Measurements from ENCODE around the gene NEURL3.

NEURL3 gene

GRCh38 chr2:96551605-96552314 is 46.6 kb upstream of the NEURL3 start:
- TF ChIP-seq POLR2A (IDR thresholded peaks at IDR 0.05; ENCODE audit: extremely low read depth, insufficient read length) (no peak), MAX (IDR thresholded peaks at IDR 0.05; ENCODE audit: low read depth, low read length) (no peak), MYC (IDR thresholded peaks at IDR 0.05; ENCODE audit: low read depth, low read length) (no peak), CTCF (IDR thresholded peaks at IDR 0.05; ENCODE audit: low read depth, low read length) (no peak)
- no peak overlapping the region for H3K4me3 ChIP-seq (ENCODE audit: low read depth, low read length)
- DNase-seq (ENCODE audit: low read depth), result no peak

GRCh38 chr2:96550787-96551604 is 45.8 kb upstream of the NEURL3 start:
- no peak overlapping the region for H3K4me3 ChIP-seq (ENCODE audit: low read depth, low read length)
- DNase-seq (ENCODE audit: low read depth), result no peak
- TF ChIP-seq MYC (IDR thresholded peaks at IDR 0.05; ENCODE audit: low read depth, low read length), result no peak
- TF ChIP-seq POLR2A (IDR thresholded peaks at IDR 0.05; ENCODE audit: extremely low read depth, insufficient read length), result no peak
- no peak for TF ChIP-seq CTCF (IDR thresholded peaks at IDR 0.05; ENCODE audit: low read depth, low read length)
- no peak for TF ChIP-seq MAX (IDR thresholded peaks at IDR 0.05; ENCODE audit: low read depth, low read length)

GRCh38 chr2:96549967-96550786 is 45.0 kb upstream of the NEURL3 start:
- TF ChIP-seq CTCF (IDR thresholded peaks at IDR 0.05; ENCODE audit: low read depth, low read length), result no peak
- TF ChIP-seq MAX (IDR thresholded peaks at IDR 0.05; ENCODE audit: low read depth, low read length), result no peak
- TF ChIP-seq POLR2A (IDR thresholded peaks at IDR 0.05; ENCODE audit: extremely low read depth, insufficient read length), result no peak
- no peak for DNase-seq (ENCODE audit: low read depth)
- no peak overlapping the region for H3K4me3 ChIP-seq (ENCODE audit: low read depth, low read length)

GRCh38 chr2:96549466-96549785 is 44.3 kb upstream of the NEURL3 start:
- no peak overlapping the region for H3K4me3 ChIP-seq (ENCODE audit: low read depth, low read length)
- TF ChIP-seq MYC (IDR thresholded peaks at IDR 0.05; ENCODE audit: low read depth, low read length), result no peak
- TF ChIP-seq POLR2A (IDR thresholded peaks at IDR 0.05; ENCODE audit: extremely low read depth, insufficient read length), result no peak
- no peak for TF ChIP-seq CTCF (IDR thresholded peaks at IDR 0.05; ENCODE audit: low read depth, low read length)
- no peak for TF ChIP-seq MAX (IDR thresholded peaks at IDR 0.05; ENCODE audit: low read depth, low read length)

GRCh38 chr2:96548558-96549465 is 43.7 kb upstream of the NEURL3 start:
- no peak for DNase-seq (ENCODE audit: low read depth)
- no peak overlapping the region for H3K4me3 ChIP-seq (ENCODE audit: low read depth, low read length)
- no peak for TF ChIP-seq MAX (IDR thresholded peaks at IDR 0.05; ENCODE audit: low read depth, low read length)
- no peak for TF ChIP-seq POLR2A (IDR thresholded peaks at IDR 0.05; ENCODE audit: extremely low read depth, insufficient read length)
- no peak for TF ChIP-seq MYC (IDR thresholded peaks at IDR 0.05; ENCODE audit: low read depth, low read length)
- no peak for TF ChIP-seq CTCF (IDR thresholded peaks at IDR 0.05; ENCODE audit: low read depth, low read length)

More at GRCh38 chr2:96549466-96549785, 44.3 kb upstream of the NEURL3 start:
- no peak for DNase-seq (ENCODE audit: low read depth)
